HG02885 (cell line): Measurements from ENCODE around the gene TBC1D25.
A peak's percentile ranks its signal among the peaks of the same experiment; 100 is the strongest.

Experiments
- ATAC-seq: cut with Tn5 transposase; IDR thresholded peaks from one replicate; pipeline ENCODE4 v1.9.1; 2021; ENCODE audit warnings: mild to moderate bottlenecking; ENCODE audit not compliant: unreplicated experiment, poor library complexity

The TBC1D25 gene

GRCh38 chrX:48597353-48598264, 58.1 kb downstream of the TBC1D25 start, which contains the start of gene WDR13:
Gene WDR13 (plus strand): TSS chrX:48597492. CDS start chrX:48597997, 505 bp downstream.
- peak; percentile 73 for ATAC-seq

- ATAC-seq = no peak
Measured at GRCh38 chrX:48598614-48599013, 59.1 kb downstream of the TBC1D25 start.

- ATAC-seq = no peak
Measured at GRCh38 chrX:48599341-48599740, 59.8 kb downstream of the TBC1D25 start.

GRCh38 chrX:48600226-48600625, 60.7 kb downstream of the TBC1D25 start:
- no peak for ATAC-seq

- ATAC-seq = no peak
Measured at GRCh38 chrX:48601741-48602394, 62.4 kb downstream of the TBC1D25 start.

GRCh38 chrX:48604701-48605100, 65.2 kb downstream of the TBC1D25 start:
- ATAC-seq = no peak

GRCh38 chrX:48606091-48606490, 66.6 kb downstream of the TBC1D25 start:
- no peak for ATAC-seq

GRCh38 chrX:48611703-48612102, 72.2 kb downstream of the TBC1D25 start:
- ATAC-seq = no peak
